ENCODE data around the gene HOXA7.

The HOXA7 gene

DNA sequence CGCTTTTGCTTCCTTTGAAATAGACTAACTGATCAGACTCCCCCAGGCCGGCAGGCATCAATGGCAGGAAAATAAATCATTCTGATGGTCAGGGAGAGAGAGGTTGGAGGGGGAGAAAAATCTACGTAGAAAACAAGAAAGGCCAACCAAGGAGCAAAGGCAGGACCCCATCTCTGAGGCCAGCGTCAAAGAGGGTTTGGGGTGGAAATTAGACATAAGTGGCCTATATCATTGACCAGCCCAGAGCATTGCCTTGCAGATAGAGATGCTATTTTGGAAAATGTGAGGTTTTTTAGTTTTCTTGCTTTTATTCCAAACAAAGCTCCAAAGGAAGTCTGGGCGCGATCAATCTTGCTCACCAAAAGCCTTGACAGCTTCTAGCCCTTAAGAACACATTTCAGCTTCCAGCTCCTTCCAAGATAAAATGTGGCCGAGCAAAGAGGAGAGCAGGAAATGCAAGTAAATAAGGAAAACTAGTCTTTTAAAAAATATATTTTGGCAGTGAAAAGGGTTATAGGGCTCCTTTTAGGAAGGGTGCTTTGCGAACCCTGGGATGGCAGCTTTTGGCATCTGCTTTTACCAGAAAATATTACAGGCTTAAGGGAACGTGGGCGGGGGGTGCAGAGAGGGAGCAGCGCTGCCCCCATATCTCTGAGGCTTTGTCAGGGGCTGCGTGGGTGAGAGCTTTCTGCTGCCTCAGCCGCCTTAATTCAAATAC lies 52.0 kb downstream of the HOXA7 start:
- DNase-seq: no peak

Data from amniotic stem cell (primary cell).